CD4-positive, alpha-beta T cell treated with Interleukin-6 for 4 hours (primary cell): ENCODE results near the gene AEBP1.

Experiments used
- DNase-seq: peaks from one replicate; pipeline ENCODE4 v3.0.0-alpha.2; 2020; ENCODE audit warnings: mixed read lengths

AEBP1 gene

GRCh38 chr7:44145479-44145968 is 41.4 kb downstream of the AEBP1 start:
- peak; percentile 73 for DNase-seq

GRCh38 chr7:44145969-44146911 is 42.1 kb downstream of the AEBP1 start:
- DNase-seq, result peak; percentile 86

- DNase-seq, result no peak
These were observed 43.2 kb downstream of the AEBP1 start for GRCh38 chr7:44147026-44147991.

GRCh38 chr7:44148166-44148565 is 44.0 kb downstream of the AEBP1 start:
- no peak for DNase-seq

GRCh38 chr7:44148961-44149536 is 44.9 kb downstream of the AEBP1 start:
- no peak for DNase-seq

GRCh38 chr7:44149571-44150465 is 45.7 kb downstream of the AEBP1 start:
- no peak for DNase-seq

GRCh38 chr7:44150466-44150832 is 46.3 kb downstream of the AEBP1 start:
- DNase-seq, result no peak

GRCh38 chr7:44150966-44151941 is 47.1 kb downstream of the AEBP1 start:
- DNase-seq, result no peak

- no peak for DNase-seq
These were observed 47.8 kb downstream of the AEBP1 start for GRCh38 chr7:44151956-44152355.

- DNase-seq, result no peak
These were observed 49.1 kb downstream of the AEBP1 start for GRCh38 chr7:44152971-44153947.

- no peak for DNase-seq
These were observed 49.8 kb downstream of the AEBP1 start for GRCh38 chr7:44153948-44154335.

GRCh38 chr7:44154703-44155102 is 50.6 kb downstream of the AEBP1 start:
- no peak for DNase-seq

GRCh38 chr7:44155191-44156185 is 51.3 kb downstream of the AEBP1 start:
- DNase-seq, result no peak

- no peak for DNase-seq
These were observed 52.4 kb downstream of the AEBP1 start for GRCh38 chr7:44156453-44157010.

- no peak for DNase-seq
These were observed 53.3 kb downstream of the AEBP1 start for GRCh38 chr7:44157116-44158080.

GRCh38 chr7:44158096-44158872 is 54.1 kb downstream of the AEBP1 start:
- no peak for DNase-seq
